G401 (cell line): ENCODE measurements around the gene INPP4B. TPM values are rescaled to one million over a fixed set of nuclear protein-coding genes. Genes with fewer than 3 reads are reported as not detected.

ENCODE experiments used
- DNase-seq: peaks from one replicate; pipeline ENCODE4 v3.0.0-alpha.2; 2015; ENCODE audit warnings: low spot score
- in situ Hi-C: cut with HindIII; loops from 2 replicates; pipeline ENCODE4 v1.10.0; 2016; ENCODE audit warnings: low sequenced_read_pairs, mixed read lengths
- total RNA-seq: library from RNA; depleted of rRNA; stranded (reverse); fragments of >200 nt; shearing (Covaris generic); gene quantifications from 2 replicates; pipeline ENCODE4 v1.2.3, GENCODE V29; 2014

The INPP4B gene
- total RNA-seq, 1 experiment from 2014 or later, result 70.7 TPM

GRCh38 chr4:142065086-142065647 is 780.9 kb downstream of the INPP4B start:
- DNase-seq, result no peak
- in situ Hi-C loops, result no loop called here

GRCh38 chr4:142064181-142064580 is 781.9 kb downstream of the INPP4B start:
- in situ Hi-C loops, result no loop called here

GRCh38 chr4:142045996-142046395 is 800.1 kb downstream of the INPP4B start:
- in situ Hi-C loops, result no loop called here
- no peak for DNase-seq

More at GRCh38 chr4:142064181-142064580, 781.9 kb downstream of the INPP4B start:
- no peak for DNase-seq

- in situ Hi-C loops, result no loop called here
- DNase-seq, result no peak
Observed at GRCh38 chr4:142044271-142044670, 801.8 kb downstream of the INPP4B start.

GRCh38 chr4:142043509-142043908 is 802.6 kb downstream of the INPP4B start:
- in situ Hi-C loops, result no loop called here

GRCh38 chr4:142041788-142042187 is 804.3 kb downstream of the INPP4B start:
- in situ Hi-C loops, result no loop called here
- DNase-seq, result no peak

More at GRCh38 chr4:142043509-142043908, 802.6 kb downstream of the INPP4B start:
- no peak for DNase-seq

GRCh38 chr4:142040043-142040442 is 806.1 kb downstream of the INPP4B start:
- no peak for DNase-seq
- in situ Hi-C loops, result no loop called here

- DNase-seq, result no peak
- in situ Hi-C loops, result no loop called here
Observed at GRCh38 chr4:142036795-142037583, 809.1 kb downstream of the INPP4B start.

- in situ Hi-C loops, result no loop called here
Observed at GRCh38 chr4:142035566-142035965, 810.5 kb downstream of the INPP4B start.

GRCh38 chr4:142034101-142034500 is 812.0 kb downstream of the INPP4B start:
- in situ Hi-C loops, result no loop called here

More at GRCh38 chr4:142035566-142035965, 810.5 kb downstream of the INPP4B start:
- DNase-seq, result no peak

GRCh38 chr4:142030010-142030409 is 816.1 kb downstream of the INPP4B start:
- in situ Hi-C loops, result no loop called here
- DNase-seq, result no peak

More at GRCh38 chr4:142034101-142034500, 812.0 kb downstream of the INPP4B start:
- DNase-seq, result no peak

GRCh38 chr4:142021761-142022160 is 824.3 kb downstream of the INPP4B start:
- in situ Hi-C loops, result no loop called here
- no peak for DNase-seq

- in situ Hi-C loops, result no loop called here
- DNase-seq, result no peak
Observed at GRCh38 chr4:142021181-142021580, 824.9 kb downstream of the INPP4B start.

- DNase-seq, result no peak
- in situ Hi-C loops, result no loop called here
Observed at GRCh38 chr4:142016031-142016430, 830.1 kb downstream of the INPP4B start.

GRCh38 chr4:142009751-142010150 is 836.4 kb downstream of the INPP4B start:
- in situ Hi-C loops, result no loop called here

GRCh38 chr4:142005519-142005918 is 840.6 kb downstream of the INPP4B start:
- in situ Hi-C loops, result no loop called here
- no peak for DNase-seq

More at GRCh38 chr4:142009751-142010150, 836.4 kb downstream of the INPP4B start:
- no peak for DNase-seq

- DNase-seq, result no peak
- in situ Hi-C loops, result no loop called here
Observed at GRCh38 chr4:141999446-142000143, 846.5 kb downstream of the INPP4B start.

GRCh38 chr4:141995056-141995455 is 851.0 kb downstream of the INPP4B start:
- no peak for DNase-seq
- in situ Hi-C loops, result no loop called here

- in situ Hi-C loops, result no loop called here
- no peak for DNase-seq
Observed at GRCh38 chr4:141977433-141977832, 868.7 kb downstream of the INPP4B start.
